Measurements from ENCODE around the gene PRKCQ. TPM values are rescaled to one million over a fixed set of nuclear protein-coding genes. Genes with fewer than 3 reads are reported as not detected.

PRKCQ gene
- total and polyA plus RNA-seq, 2 of the 4 experiments (the other 2 are of a cell fraction) = under 0.01 to 0.03 TPM

GRCh38 chr10:6490614-6491013 is 89.5 kb downstream of the PRKCQ start:
- in situ Hi-C loops (cut with MboI; ENCODE audit: low sequenced_read_pairs) = no loop called here
- Histone ChIP-seq H2AFZ (replicated peaks; ENCODE audit: low read length, poor library complexity) (no peak overlapping the region), H3K9me1 (ENCODE audit: insufficient read depth, low read length) (no peaks in the 10 kb centered on the region), H3K4me1 (ENCODE audit: control insufficient read depth, insufficient read depth, low read length) (no peaks in the 10 kb centered on the region), H2BK20ac (ENCODE audit: low read depth, low read length) (no peak overlapping the region), H3K23ac (ENCODE audit: low read depth, low read length) (no peak overlapping the region), H2BK120ac (ENCODE audit: low read depth, low read length) (no peak overlapping the region), H4K8ac (ENCODE audit: low read depth in 2 of 2, low read length in 2 of 2) (no peak overlapping the region), H3K4me2 (ENCODE audit: low read depth, low read length) (no peak overlapping the region), H3K18ac (ENCODE audit: low read depth, low read length) (no peak overlapping the region), H3K27ac (ENCODE audit: insufficient read depth, low read length) (no peak overlapping the region), H3K9me3 (ENCODE audit: control insufficient read depth, insufficient read depth, low read length) (no peaks in the 10 kb centered on the region), H2BK15ac (ENCODE audit: low read depth, low read length) (no peak overlapping the region), H3K79me1 (ENCODE audit: low read depth in 1 of 2, low read length in 2 of 2) (no peaks in the 10 kb centered on the region), H3K56ac (ENCODE audit: extremely low read depth, insufficient read depth, low read length) (no peak overlapping the region), H2AK9ac (replicated peaks; ENCODE audit: low read depth, low read length, poor library complexity) (no peak overlapping the region), H3K14ac (replicated peaks; ENCODE audit: low read depth, low read length) (no peak overlapping the region), H2BK5ac (ENCODE audit: low read depth, low read length, poor library complexity, severe bottlenecking) (no peak overlapping the region), H3K36me3 (ENCODE audit: control insufficient read depth, insufficient read depth, low read length) (no peaks in the 10 kb centered on the region), H2AK5ac (ENCODE audit: low read depth, low read length) (no peak overlapping the region), H4K20me1 (ENCODE audit: insufficient read depth, low read length) (no peaks in the 10 kb centered on the region), H4K5ac (ENCODE audit: low read depth, low read length) (no peak overlapping the region), H3K27me3 (ENCODE audit: control insufficient read depth, insufficient read depth, low read length) (peaks cover 10% of the 10 kb centered on the region), H3K4ac (ENCODE audit: low read depth, low read length) (no peak overlapping the region), H3K9ac (ENCODE audit: low read depth, low read length) (no peak overlapping the region), H3K4me3 (ENCODE audit: insufficient read depth, low read depth, low read length) (no peak overlapping the region), H4K91ac (ENCODE audit: insufficient read depth, low read depth, low read length) (no peak overlapping the region)
- DNase-seq (no peak), ATAC-seq (ENCODE audit: low read depth) (no peak)
- no TSS peak for BruUV-seq (replicated peaks)
- intact Hi-C loops (cut with micrococcal nuclease) = no loop called here
- POLR2A ChIA-PET (ENCODE audit: unreplicated experiment) = no interaction called here
- dilution Hi-C loops (cut with HindIII; ENCODE audit: low sequenced_read_pairs, unreplicated experiment) = no loop called here
- TF ChIP-seq ELK1 (IDR thresholded peaks at IDR 0.05; ENCODE audit: borderline replicate concordance, low read depth, low read length) = no peak
- no peak for TF ChIP-seq CHD1 (IDR thresholded peaks at IDR 0.05; ENCODE audit: low read depth, low read length)
- CTCF ChIA-PET = no interaction called here
- no CpG with 5 or more reads among the region's 4 CpGs for WGBS, 2 experiments (ENCODE audit: extremely low coverage in 2 of 2, insufficient read length in 1 of 2)
